Left ventricle myocardium inferior (tissue), 1 donor: ENCODE measurements around the gene NLGN3. TPM values are rescaled to one million over a fixed set of nuclear protein-coding genes. Genes with fewer than 3 reads are reported as not detected.
A peak's percentile ranks its signal among the peaks of the same experiment; 100 is the strongest.

ENCODE experiments used
- DNase-seq: peaks from one replicate; pipeline ENCODE4 v3.0.0-alpha.2; 2020
- H3K27ac ChIP-seq: fragments of 200-600 bp; replicated peaks from 2 replicates; pipeline ENCODE4 v1.8.0; 2021
- H3K27me3 ChIP-seq: fragments of 200-600 bp; 2 replicates; pipeline ENCODE4 v1.8.0; 2021; ENCODE audit warnings: low read depth
- H3K36me3 ChIP-seq: fragments of 200-600 bp; 2 replicates; pipeline ENCODE4 v1.8.0; 2021
- H3K4me1 ChIP-seq: fragments of 200-600 bp; 2 replicates; pipeline ENCODE4 v1.8.0; 2021
- H3K4me3 ChIP-seq: fragments of 200-600 bp; 2 replicates; pipeline ENCODE4 v1.8.0; 2021; ENCODE audit warnings: mild to moderate bottlenecking, moderate library complexity
- H3K9me3 ChIP-seq: fragments of 200-600 bp; replicated peaks from 2 replicates; pipeline ENCODE4 v1.8.0; 2021
- intact Hi-C: fragments of 100-400 bp; cut with micrococcal nuclease; formaldehyde crosslinking; loops from one replicate; pipeline ENCODE4 v1.11.0; 2022
- total RNA-seq: library from RNA; stranded (reverse); fragmentation: NEBNext Ultra II Directional; extraction: Animal tissue kit (Norgen Biotek cat#: 25700); gene quantifications from one replicate; pipeline ENCODE4 v1.2.1, GENCODE V29; 2021
- TF ChIP-seq, protein P1 (sequence below): fragments of 200-600 bp; IDR thresholded peaks from 2 replicates; pipeline ENCODE4 v1.8.0; 2021; ENCODE audit warnings: antibody characterized with exemption, mild to moderate bottlenecking, borderline replicate concordance
- donor health status: DM: no; HTN: yes; CAD: no; lungs with severe emphysema.

Gene NLGN3
- total RNA-seq, 1 donor from 2014 or later = 0.41 TPM

DNA sequence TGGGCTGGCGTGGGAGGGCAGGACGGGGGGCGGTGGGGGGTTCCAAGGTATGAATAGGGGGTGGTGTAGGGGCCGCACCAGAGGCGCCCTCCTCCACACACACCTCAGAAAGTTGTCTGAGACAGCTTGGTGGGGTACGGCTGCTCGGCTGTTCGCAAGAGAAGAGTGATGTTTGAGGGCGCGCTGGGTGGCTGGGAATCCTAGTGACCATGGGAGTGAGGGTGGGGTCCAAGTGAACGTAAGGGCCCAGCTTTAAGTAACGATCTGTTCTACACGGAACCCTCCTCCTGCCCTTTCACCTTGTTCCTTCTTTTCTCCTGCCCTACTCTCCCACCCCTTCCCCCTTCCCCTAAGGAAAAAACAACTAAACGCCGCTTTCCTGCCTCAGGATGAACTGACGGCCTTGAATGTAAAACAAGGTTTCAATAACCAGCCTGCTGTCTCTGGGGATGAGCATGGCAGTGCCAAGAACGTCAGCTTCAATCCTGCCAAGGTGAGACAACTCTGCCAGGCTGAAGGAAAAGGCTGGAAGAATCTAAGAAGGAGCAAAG, 25.6 kb upstream of the NLGN3 start:
- Histone ChIP-seq H3K27ac (peak overlapping the region; percentile 76), H3K36me3 (peaks cover 32% of the 10 kb centered on the region), H3K4me1 (peaks cover 13% of the 10 kb centered on the region), H3K4me3 (peak overlapping the region; percentile 73), H3K9me3 (no peaks in the 10 kb centered on the region), H3K27me3 (no peaks in the 10 kb centered on the region)
- TF ChIP-seq, protein P1, sequence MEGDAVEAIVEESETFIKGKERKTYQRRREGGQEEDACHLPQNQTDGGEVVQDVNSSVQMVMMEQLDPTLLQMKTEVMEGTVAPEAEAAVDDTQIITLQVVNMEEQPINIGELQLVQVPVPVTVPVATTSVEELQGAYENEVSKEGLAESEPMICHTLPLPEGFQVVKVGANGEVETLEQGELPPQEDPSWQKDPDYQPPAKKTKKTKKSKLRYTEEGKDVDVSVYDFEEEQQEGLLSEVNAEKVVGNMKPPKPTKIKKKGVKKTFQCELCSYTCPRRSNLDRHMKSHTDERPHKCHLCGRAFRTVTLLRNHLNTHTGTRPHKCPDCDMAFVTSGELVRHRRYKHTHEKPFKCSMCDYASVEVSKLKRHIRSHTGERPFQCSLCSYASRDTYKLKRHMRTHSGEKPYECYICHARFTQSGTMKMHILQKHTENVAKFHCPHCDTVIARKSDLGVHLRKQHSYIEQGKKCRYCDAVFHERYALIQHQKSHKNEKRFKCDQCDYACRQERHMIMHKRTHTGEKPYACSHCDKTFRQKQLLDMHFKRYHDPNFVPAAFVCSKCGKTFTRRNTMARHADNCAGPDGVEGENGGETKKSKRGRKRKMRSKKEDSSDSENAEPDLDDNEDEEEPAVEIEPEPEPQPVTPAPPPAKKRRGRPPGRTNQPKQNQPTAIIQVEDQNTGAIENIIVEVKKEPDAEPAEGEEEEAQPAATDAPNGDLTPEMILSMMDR = no peak
- DNase-seq = no peak
- intact Hi-C loops = no loop called here

DNA sequence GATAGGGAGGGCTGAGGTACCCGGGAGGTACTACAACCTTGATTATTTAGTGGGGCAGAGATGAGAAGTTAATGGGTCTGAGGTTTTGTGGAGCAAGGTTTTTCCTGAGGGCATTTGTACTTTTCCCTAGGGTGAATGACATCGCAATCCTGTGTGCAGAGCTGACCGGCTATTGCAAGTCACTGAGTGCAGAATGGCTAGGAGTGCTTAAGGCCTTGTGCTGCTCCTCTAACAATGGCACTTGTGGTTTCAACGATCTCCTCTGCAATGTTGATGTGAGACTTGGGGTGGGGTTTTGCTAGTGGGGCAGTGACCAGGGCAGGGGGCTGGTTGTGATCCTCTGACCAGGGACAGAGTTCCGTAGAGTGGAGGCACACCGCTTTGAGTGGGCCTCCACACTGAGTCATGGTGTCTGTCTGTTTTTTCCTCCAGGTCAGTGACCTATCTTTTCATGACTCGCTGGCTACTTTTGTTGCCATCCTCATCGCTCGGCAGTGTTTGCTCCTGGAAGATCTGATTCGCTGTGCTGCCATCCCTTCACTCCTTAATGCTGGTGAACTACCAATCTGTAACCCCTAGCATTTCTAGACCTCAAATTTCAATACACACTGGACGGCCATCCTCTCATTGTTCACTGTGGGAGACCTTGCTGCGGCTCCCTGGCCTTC, 16.3 kb upstream of the NLGN3 start:
- H3K4me3 ChIP-seq = no peak overlapping the region
- no peaks in the 10 kb centered on the region for H3K9me3 ChIP-seq
- TF ChIP-seq, protein P1 = no peak
- H3K4me1 ChIP-seq = no peaks in the 10 kb centered on the region
- H3K36me3 ChIP-seq = peaks cover 85% of the 10 kb centered on the region
- no peak overlapping the region for H3K27ac ChIP-seq
- intact Hi-C loops = no loop called here
- no peaks in the 10 kb centered on the region for H3K27me3 ChIP-seq
- DNase-seq = no peak

DNA sequence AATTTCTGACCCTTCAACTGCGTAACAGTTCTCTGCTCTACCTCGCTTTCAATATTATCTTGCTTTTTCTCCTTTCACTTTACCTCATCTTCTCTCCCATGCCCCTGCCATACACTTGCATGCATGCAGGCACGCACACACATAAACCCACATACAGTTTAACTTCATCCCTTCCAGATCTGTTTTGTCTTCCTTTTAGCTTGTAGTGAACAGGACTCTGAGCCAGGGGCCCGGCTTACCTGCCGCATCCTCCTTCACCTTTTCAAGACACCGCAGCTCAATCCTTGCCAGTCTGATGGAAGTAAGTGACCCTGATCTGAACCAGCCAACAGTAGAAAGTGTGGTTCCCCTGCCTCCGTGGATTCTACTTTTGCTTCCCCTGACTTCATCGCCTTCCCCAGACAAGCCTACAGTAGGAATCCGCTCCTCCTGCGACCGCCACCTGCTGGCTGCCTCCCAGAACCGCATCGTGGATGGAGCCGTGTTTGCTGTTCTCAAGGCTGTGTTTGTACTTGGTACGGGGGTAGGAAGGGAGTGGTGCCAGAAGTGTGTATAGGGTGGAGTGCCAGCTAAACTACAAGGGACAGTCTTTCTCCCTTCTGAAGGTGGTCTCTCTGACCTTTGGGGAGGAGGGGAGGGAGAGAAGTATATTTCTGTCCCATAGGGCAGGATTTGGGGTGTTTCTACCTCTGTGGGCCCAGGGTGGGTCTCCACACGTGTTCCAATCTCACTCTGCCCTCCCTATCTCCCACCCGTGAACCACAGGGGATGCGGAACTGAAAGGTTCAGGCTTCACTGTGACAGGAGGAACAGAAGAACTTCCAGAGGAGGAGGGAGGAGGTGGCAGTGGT, 15.5 kb upstream of the NLGN3 start:
- H3K9me3 ChIP-seq = no peaks in the 10 kb centered on the region
- DNase-seq = peak; percentile 59
- intact Hi-C loops = no loop called here
- no peak overlapping the region for H3K4me3 ChIP-seq
- H3K4me1 ChIP-seq = no peaks in the 10 kb centered on the region
- H3K27ac ChIP-seq = no peak overlapping the region
- TF ChIP-seq, protein P1 = peak; percentile 69
- peaks cover 81% of the 10 kb centered on the region for H3K36me3 ChIP-seq
- H3K27me3 ChIP-seq = no peaks in the 10 kb centered on the region

DNA sequence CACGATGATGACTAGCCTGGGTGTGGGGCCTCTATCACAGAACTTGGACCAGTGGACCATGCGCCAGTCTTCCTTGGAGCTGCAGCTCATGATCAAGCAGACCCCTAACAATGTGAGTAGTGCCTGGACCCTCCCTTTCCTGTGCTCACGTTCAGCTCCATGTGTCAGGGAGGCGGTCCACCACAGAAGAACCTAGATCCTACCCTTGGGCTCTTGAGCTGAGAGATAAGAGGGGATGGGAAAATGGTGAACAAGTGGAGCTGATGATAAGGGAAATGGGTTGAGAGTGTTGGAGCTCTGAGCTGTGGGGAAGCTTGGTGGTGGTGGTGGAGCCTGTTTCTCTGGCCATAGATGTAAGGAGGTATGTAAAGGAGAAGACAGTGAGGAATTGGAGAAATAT, 13.1 kb upstream of the NLGN3 start:
- Histone ChIP-seq H3K9me3 (no peaks in the 10 kb centered on the region), H3K27me3 (no peaks in the 10 kb centered on the region), H3K4me1 (no peaks in the 10 kb centered on the region), H3K36me3 (peaks cover 76% of the 10 kb centered on the region), H3K4me3 (no peak overlapping the region), H3K27ac (no peak overlapping the region)
- DNase-seq = no peak
- intact Hi-C loops = no loop called here
- TF ChIP-seq, protein P1 = no peak

DNA sequence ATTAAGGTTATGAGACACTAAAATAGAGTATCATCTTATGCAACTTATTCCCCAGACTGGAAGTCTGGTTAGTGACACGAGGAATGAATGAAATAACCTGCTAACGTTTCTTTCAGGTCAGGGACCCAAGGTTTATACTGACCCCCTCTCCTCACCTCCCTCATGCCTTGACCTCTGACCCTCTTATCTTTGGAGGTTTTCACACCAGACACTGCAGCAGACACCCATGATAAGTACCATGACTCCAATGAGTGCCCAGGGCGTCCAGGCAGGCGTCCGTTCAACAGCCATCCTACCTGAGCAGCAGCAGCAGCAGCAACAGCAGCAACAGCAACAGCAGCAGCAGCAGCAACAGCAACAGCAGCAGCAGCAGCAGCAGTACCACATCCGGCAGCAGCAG, 4.2 kb upstream of the NLGN3 start:
- intact Hi-C loops = no loop called here
- peaks cover 6% of the 10 kb centered on the region for H3K4me1 ChIP-seq
- H3K9me3 ChIP-seq = no peaks in the 10 kb centered on the region
- no peaks in the 10 kb centered on the region for H3K27me3 ChIP-seq
- H3K36me3 ChIP-seq = peaks cover 46% of the 10 kb centered on the region
- H3K27ac ChIP-seq = no peak overlapping the region
- H3K4me3 ChIP-seq = no peak overlapping the region
- DNase-seq = no peak
- TF ChIP-seq, protein P1 = no peak
